ENCODE results near the gene SPRY1.

GRCh38 chr4:123356921-123357320, 39.7 kb upstream of the SPRY1 start:
- no peak for TF ChIP-seq CTCF (conservative IDR thresholded peaks at IDR 0.05; ENCODE audit: low read length)
- no peak for TF ChIP-seq EZH2phosphoT487 (IDR thresholded peaks at IDR 0.05; ENCODE audit: borderline replicate concordance, low read depth, low read length)

Data from OCI-LY7 (cell line).